Stimulated activated CD4-positive, alpha-beta T cell treated with anti-CD3 and anti-CD28 coated beads, Interleukin-4, amount 100 ng/mL, for 24 hours (primary cell): ENCODE measurements around the gene AKAP13.
A peak's percentile ranks its signal among the peaks of the same experiment; 100 is the strongest.

Source experiments
- DNase-seq: peaks from one replicate; pipeline ENCODE4 v3.0.0-alpha.2; 2020

The AKAP13 gene

DNA sequence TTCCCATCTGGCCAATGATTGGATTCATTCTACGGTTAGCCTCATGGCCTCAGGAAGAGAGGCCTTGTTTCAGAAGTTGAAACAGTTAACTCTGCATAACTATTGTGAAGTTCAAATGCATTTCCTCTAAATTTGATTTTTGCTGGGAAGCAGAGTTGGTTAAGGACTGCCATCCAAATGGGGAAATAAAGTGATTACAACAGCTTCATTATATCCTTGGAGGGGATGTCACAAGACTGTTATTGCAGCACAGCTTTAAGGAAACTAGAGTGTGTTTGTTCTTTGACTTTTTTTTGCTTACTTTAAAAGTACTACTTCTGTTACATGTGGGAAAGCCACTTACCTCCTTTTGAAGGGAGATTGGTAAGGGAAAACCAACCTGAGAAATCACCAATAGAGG, 164.8 kb downstream of the AKAP13 start:
- no peak for DNase-seq

- no peak for DNase-seq
These were observed 165.3 kb downstream of the AKAP13 start for GRCh38 chr15:85545752-85546151.

- no peak for DNase-seq
These were observed 167.0 kb downstream of the AKAP13 start for GRCh38 chr15:85547386-85547785.

DNA sequence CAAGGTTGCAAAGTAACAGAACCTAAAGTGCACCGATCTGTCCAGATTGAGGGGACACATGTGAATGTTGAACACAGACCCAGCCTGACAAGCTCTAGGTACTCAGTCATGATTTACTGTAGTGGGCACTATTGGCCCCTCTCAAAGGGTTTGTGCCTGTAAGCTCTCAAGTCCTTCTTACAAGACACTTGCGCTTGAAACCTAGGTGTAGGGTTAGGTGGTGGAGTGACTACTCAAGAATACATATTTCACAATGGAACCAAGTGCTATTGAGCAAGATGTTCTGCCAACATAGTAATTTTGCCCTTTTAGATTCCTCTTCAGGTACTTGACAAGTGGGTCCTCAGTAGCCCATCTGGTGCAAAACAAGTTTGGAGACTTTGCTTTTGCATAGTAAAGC, 169.9 kb downstream of the AKAP13 start:
- no peak for DNase-seq

- no peak for DNase-seq
These were observed 170.9 kb downstream of the AKAP13 start for GRCh38 chr15:85551221-85551832.

- no peak for DNase-seq
These were observed 174.6 kb downstream of the AKAP13 start for GRCh38 chr15:85554852-85555521.

DNA sequence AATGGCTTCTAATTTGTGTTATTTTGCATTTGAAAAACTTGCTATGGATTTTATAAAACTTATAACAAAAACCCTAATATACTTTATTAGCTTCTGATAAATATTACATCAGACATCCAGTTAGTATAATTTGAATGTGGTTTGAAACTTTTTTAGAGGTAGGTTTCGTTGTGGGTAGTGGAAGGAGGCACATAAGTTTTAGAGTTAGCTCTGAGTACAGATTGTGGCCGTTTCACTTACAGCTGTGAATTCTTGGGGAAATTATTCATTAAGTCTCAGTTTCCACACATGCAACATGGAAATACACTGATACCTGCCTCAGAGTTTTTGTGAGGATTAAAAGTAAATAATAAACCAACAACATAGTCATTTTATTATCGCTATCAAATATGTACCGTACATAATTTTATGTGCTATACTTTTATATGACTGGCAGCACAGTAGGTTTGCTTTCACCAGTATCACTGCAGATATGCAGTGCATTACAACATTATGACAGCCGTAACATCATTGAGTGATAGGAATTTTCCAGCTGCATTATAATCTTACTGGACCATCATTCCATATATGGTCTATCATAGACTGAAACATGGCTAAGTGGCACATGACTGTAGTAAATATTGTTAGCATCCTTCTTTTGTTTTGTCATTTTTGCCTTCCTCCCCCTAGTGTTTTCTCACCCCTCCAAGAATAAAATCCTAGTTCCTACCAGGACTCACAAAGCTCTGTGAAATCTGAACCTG, 175.6 kb downstream of the AKAP13 start:
- no peak for DNase-seq

DNA sequence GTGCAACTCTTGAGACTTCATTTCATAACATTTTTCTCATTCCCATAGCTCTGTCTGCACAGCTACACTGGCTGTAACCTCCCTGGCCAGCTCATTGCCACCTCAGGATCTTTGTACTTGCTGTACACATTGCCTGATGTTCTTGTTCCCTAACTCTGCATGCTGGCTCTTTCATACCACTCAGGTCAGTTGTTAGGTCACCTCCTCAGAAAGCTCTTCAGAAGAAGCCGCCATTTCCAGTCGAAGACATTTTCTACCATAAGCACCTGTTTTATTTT, 176.2 kb downstream of the AKAP13 start:
- DNase-seq: no peak

- DNase-seq: no peak
These were observed 177.0 kb downstream of the AKAP13 start for GRCh38 chr15:85557385-85557784.

DNA sequence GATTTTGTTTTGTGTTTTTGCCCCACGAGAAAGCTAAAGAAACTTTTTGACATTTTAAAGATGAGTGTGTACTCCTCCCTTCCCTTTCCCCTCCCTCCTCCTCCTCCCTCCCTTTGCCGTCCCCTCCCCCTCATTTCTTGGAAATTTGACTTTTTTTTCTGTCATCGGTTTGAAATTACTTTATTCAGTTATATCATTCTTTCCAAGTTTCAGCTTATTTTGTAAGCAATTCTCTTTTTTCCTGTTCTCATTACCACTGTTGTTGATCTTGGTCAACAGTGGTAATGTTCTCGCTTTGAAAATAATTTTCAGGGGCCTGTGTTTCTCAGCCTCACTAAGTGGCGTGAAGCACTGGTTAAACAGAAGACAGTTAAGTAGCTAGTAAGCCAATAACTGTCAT, 178.4 kb downstream of the AKAP13 start:
- DNase-seq: no peak

DNA sequence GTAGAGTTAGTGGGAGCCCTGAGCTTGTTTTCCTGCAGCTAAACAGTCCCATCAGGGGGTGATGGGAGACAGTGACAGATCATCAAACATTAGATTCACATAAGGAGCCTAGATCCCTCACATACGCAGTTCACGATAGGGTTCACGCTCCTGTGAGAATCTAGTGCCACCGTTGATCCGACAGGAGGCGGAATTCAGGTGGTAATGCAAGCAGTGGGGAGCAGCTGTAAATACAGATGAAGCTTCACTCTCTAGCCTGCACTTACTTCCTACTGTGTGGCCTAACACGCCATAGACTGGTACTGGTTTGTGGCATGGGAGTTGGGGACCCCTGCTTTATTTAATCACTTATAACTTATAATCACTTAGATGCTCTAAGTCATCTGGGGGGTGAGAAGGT, 179.1 kb downstream of the AKAP13 start:
- DNase-seq: no peak

- no peak for DNase-seq
These were observed 182.4 kb downstream of the AKAP13 start for GRCh38 chr15:85562824-85563223.

- DNase-seq: no peak
These were observed 182.9 kb downstream of the AKAP13 start for GRCh38 chr15:85563328-85563727.

- DNase-seq: no peak
These were observed 183.3 kb downstream of the AKAP13 start for GRCh38 chr15:85563731-85564130.

DNA sequence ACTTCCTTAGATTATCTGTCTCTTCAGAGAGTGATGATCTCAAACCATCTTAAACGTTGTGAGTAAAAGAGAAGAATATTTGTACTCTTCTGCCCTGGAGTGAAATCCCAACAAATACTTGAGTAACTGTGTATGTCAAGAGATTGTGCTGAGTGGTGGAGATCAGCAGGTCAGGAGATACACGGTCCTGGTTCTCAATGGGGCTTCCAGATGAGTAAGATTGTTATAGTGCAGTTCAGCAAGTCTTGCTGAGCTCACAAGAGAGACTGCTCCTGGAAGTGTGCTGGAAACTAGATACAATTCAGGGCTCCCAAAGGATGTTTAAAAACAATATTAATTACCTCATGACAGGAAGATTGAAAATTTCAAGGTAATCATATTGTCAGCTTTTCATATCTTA, 184.3 kb downstream of the AKAP13 start:
- DNase-seq: no peak

DNA sequence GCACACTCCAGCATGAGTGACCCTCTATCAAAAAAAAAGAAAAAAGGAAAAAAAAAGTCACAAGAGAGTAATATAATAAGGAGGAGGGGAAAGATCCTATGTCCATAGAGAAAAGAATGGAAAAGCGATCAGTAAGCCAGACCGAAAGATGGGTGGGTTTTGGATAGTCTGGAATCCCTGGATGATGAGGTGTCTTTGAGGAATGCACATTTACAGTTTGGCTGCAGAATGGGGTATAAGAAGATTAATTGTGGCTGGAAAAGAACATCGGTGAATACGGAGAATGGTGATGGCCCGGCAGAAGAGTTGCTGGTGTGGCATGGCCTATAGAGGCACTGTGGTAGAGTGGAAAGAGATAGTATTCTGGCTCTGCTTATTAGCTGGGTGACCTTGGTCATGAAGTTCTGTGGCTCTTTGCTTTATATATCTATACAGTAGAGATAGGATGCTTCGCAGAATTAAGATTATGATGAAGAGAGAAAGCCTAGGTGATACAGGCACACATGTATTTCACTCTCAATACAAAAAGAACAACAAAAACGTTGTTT, 187.9 kb downstream of the AKAP13 start:
- DNase-seq: no peak

DNA sequence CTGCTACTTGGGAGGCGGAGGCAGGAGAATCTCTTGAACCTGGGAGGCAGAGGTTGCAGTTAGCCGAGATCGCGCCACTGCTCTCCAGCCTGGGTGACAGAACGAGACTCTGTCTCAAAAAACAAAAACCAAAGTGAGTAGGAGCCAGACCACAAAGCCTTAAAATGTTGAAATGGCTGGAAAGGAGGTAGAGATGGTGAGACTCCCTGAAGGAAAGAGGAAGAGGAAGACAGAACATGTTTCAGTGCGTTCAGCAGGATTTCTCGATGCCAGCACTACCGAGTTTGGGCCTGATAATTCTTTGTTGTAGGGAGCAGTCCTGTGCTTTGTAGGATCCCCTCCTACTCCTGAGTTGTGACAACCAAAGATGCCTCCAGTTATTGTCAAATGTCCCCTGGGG, 189.9 kb downstream of the AKAP13 start:
- DNase-seq: no peak

GRCh38 chr15:85571780-85572179, 191.4 kb downstream of the AKAP13 start:
- DNase-seq: no peak

- DNase-seq: no peak
These were observed 196.0 kb downstream of the AKAP13 start for GRCh38 chr15:85576392-85576791.

DNA sequence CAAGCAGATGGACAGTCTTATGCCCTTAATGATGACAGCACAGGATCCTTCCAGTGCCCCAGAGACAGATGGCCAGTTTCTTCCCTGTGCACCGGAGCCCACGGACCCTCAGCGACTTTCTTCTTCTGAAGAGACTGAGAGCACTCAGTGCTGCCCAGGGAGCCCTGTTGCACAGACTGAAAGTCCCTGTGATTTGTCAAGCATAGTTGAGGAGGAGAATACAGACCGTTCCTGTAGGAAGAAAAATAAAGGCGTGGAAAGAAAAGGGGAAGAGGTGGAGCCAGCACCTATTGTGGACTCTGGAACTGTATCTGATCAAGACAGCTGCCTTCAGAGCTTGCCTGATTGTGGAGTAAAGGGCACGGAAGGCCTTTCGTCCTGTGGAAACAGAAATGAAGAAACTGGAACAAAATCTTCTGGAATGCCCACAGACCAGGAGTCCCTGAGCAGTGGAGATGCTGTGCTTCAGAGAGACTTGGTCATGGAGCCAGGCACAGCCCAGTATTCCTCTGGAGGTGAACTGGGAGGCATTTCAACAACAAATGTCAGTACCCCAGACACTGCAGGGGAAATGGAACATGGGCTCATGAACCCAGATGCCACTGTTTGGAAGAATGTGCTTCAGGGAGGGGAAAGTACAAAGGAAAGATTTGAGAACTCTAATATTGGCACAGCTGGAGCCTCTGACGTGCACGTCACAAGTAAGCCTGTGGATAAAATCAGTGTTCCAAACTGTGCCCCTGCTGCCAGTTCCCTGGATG, 198.7 kb downstream of the AKAP13 start:
- DNase-seq: no peak

GRCh38 chr15:85579957-85580694, 199.7 kb downstream of the AKAP13 start:
- no peak for DNase-seq

DNA sequence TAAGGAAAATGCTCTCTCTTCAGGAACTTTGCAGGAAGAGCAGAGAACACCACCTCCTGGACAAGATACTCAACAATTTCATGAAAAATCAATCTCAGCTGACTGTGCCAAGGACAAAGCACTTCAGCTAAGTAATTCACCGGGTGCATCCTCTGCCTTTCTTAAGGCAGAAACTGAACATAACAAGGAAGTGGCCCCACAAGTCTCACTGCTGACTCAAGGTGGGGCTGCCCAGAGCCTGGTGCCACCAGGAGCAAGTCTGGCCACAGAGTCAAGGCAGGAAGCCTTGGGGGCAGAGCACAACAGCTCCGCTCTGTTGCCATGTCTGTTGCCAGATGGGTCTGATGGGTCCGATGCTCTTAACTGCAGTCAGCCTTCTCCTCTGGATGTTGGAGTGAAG, 200.5 kb downstream of the AKAP13 start:
- peak; percentile 54 for DNase-seq

DNA sequence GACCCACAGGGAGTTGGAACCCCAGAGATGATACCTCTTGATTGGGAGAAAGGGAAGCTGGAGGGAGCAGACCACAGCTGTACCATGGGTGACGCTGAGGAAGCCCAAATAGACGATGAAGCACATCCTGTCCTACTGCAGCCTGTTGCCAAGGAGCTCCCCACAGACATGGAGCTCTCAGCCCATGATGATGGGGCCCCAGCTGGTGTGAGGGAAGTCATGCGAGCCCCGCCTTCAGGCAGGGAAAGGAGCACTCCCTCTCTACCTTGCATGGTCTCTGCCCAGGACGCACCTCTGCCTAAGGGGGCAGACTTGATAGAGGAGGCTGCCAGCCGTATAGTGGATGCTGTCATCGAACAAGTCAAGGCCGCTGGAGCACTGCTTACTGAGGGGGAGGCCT, 201.1 kb downstream of the AKAP13 start:
- peak; percentile 30 for DNase-seq
